Coronary artery (tissue), 2 donors: ENCODE data around the gene PNN.
"Not testable (repeated sequence)": the region's sequence is repeated elsewhere in the genome, so short reads cannot be mapped to it uniquely, and the experiment has no call there.

Source experiments
- DNase-seq: peaks from one replicate; pipeline ENCODE4 v3.0.0-alpha.2; 2017; ENCODE audit warnings: low spot score
- H3K27ac ChIP-seq, 2 donors: fragments of 200-600 bp; sonication (generic); one replicate each; pipeline ENCODE4 v1.5.1; 2016 to 2019
- H3K4me3 ChIP-seq: fragments of 200-600 bp; sonication (generic); 2 replicates; pipeline ENCODE4 v1.5.1; 2016; ENCODE audit warnings: mild to moderate bottlenecking, moderate library complexity
- CTCF ChIP-seq: fragments of 200-600 bp; sonication (generic); IDR thresholded peaks from one replicate; pipeline ENCODE4 v1.5.1; 2019; ENCODE audit warnings: antibody characterized with exemption

PNN gene

GRCh38 chr14:39203659-39204606, 28.9 kb downstream of the PNN start:
- no peak overlapping the region for H3K4me3 ChIP-seq
- DNase-seq = no peak
- no peak for TF ChIP-seq CTCF
- no peak overlapping the region for H3K27ac ChIP-seq

GRCh38 chr14:39207430-39207829, 32.4 kb downstream of the PNN start:
- DNase-seq, H3K27ac ChIP-seq: not testable (repeated sequence)

GRCh38 chr14:39211109-39211741, 36.2 kb downstream of the PNN start:
- Histone ChIP-seq H3K4me3 (no peak overlapping the region), H3K27ac (no peak overlapping the region)
- no peak for TF ChIP-seq CTCF
- DNase-seq = no peak

More at GRCh38 chr14:39207430-39207829, 32.4 kb downstream of the PNN start:
- H3K4me3 ChIP-seq = not testable (repeated sequence)

- no peak for DNase-seq
- no peak for TF ChIP-seq CTCF
- H3K4me3 ChIP-seq = no peak overlapping the region
- H3K27ac ChIP-seq = no peak overlapping the region
Measured at GRCh38 chr14:39212034-39212433, 37.0 kb downstream of the PNN start.

GRCh38 chr14:39212693-39213092, 37.6 kb downstream of the PNN start:
- Histone ChIP-seq H3K4me3 (no peak overlapping the region), H3K27ac (no peak overlapping the region)
- DNase-seq = no peak
- TF ChIP-seq CTCF = no peak

- no peak for DNase-seq
- Histone ChIP-seq H3K27ac (no peak overlapping the region), H3K4me3 (no peak overlapping the region)
- TF ChIP-seq CTCF = no peak
Measured at GRCh38 chr14:39217214-39217879, 42.3 kb downstream of the PNN start.

GRCh38 chr14:39218171-39218769, 43.2 kb downstream of the PNN start:
- no peak overlapping the region for H3K27ac ChIP-seq
- TF ChIP-seq CTCF = no peak
- DNase-seq = no peak
- H3K4me3 ChIP-seq = no peak overlapping the region
